HCT116 (cell line): ENCODE results near the gene CHST12.

ENCODE experiments used
- ELF1 ChIP-seq: IDR thresholded peaks from 2 replicates; pipeline ENCODE4 v1.6.1; 2012; ENCODE audit warnings: low read depth, borderline replicate concordance
- EZH2 ChIP-seq: fragments of 200-600 bp; sonication (generic); IDR thresholded peaks from 2 replicates; pipeline ENCODE4 v1.6.1; 2017; ENCODE audit warnings: antibody characterized with exemption, mixed run types
- EZH2phosphoT487 ChIP-seq: fragments of 200-600 bp; IDR thresholded peaks from 2 replicates; pipeline ENCODE4 v1.6.1; 2018; ENCODE audit warnings: antibody characterized with exemption, borderline replicate concordance
- POLR2A ChIP-seq: IDR thresholded peaks from 2 replicates; pipeline ENCODE4 v1.7.0; 2011; ENCODE audit warnings: borderline replicate concordance; ENCODE audit not compliant: insufficient read depth, insufficient read length; ENCODE audit errors: extremely low read depth
- POLR2AphosphoS5 ChIP-seq: IDR thresholded peaks from 2 replicates; pipeline ENCODE4 v1.6.1; 2011; ENCODE audit warnings: mild to moderate bottlenecking, low read depth, low read length, moderate library complexity
- RAD21 ChIP-seq: IDR thresholded peaks from 2 replicates; pipeline ENCODE4 v1.6.1; 2012; ENCODE audit warnings: low read depth, mild to moderate bottlenecking
- TCF7L2 ChIP-seq: IDR thresholded peaks from 2 replicates; pipeline ENCODE4 v1.7.0; 2011; ENCODE audit warnings: borderline replicate concordance, inconsistent platforms; ENCODE audit not compliant: insufficient read depth, insufficient read length; ENCODE audit errors: extremely low read depth
- YY1 ChIP-seq: IDR thresholded peaks from 2 replicates; pipeline ENCODE4 v1.6.1; 2011; ENCODE audit warnings: low read length, low read depth, moderate library complexity, mild to moderate bottlenecking; ENCODE audit not compliant: insufficient replicate concordance; ENCODE audit errors: extremely low read depth
- ZNF274 ChIP-seq: fragments of 200-500 bp; sonication (Bioruptor generic); IDR thresholded peaks from 2 replicates; pipeline ENCODE4 v1.6.1; 2014; ENCODE audit warnings: mild to moderate bottlenecking, low read depth, low read length, inconsistent platforms
- TF ChIP-seq, protein P1 (sequence below): IDR thresholded peaks from 2 replicates; pipeline ENCODE4 v1.6.1; 2012
- TF ChIP-seq, protein P2 (sequence below), 3 experiments: fragments of 200-600 bp in 1 of 3; sonication (generic) in 1 of 3; IDR thresholded peaks in 2 of 3; conservative IDR thresholded peaks in 1 of 3; 2 replicates each; pipeline ENCODE4 v1.5.1; 2012 to 2017; ENCODE audit warnings: low read depth in 2 of 3, low read length in 2 of 3, antibody characterized with exemption in 1 of 3, borderline replicate concordance in 1 of 3, control low read depth in 1 of 3, mild to moderate bottlenecking in 1 of 3, mixed read lengths in 1 of 3, mixed run types in 1 of 3, moderate library complexity in 1 of 3; ENCODE audit not compliant: insufficient read depth in 1 of 3
- TF ChIP-seq, protein P3 (sequence below): IDR thresholded peaks from 2 replicates; pipeline ENCODE4 v1.6.1; 2012; ENCODE audit warnings: low read depth

DNA sequence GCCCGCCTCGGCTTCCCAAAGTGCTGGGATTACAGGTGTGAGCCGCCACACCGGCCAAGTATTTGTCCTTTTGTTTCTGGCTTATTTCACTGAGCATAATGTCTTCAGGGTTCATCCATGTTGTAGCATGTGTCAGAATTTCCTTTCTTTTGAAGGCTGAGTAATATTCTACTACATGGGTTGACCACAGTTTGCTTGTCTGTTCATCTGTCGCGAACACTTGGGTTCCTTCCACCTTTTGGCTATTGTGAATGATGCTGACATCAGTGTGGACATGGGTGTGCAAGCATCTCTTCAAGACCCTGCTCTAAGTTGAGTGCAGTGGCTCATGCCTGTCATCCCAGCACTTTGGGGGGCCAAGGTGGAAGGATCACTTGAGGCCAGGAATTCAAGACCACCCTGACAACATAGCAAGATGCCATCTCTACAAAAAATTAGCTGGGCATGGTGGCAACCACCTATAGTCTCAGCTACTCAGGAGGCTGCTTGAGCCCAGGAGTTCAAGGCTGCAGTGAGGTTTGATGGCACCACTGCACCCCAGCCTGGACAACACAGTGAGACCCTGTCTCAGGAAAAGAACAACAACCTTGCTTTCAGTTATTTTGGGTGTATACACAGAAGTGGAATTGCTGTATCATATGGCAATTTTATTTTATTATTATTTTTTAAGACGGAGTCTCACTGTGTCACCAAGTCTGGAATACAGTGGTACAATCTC lies 17.0 kb downstream of the CHST12 start:
- TF ChIP-seq POLR2AphosphoS5 (no peak), YY1 (no peak), EZH2 (no peak), POLR2A (no peak), RAD21 (no peak), ELF1 (no peak), TCF7L2 (no peak), EZH2phosphoT487 (no peak), ZNF274 (no peak)
- TF ChIP-seq, protein P1, sequence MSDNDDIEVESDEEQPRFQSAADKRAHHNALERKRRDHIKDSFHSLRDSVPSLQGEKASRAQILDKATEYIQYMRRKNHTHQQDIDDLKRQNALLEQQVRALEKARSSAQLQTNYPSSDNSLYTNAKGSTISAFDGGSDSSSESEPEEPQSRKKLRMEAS, result no peak
- TF ChIP-seq, protein P2, sequence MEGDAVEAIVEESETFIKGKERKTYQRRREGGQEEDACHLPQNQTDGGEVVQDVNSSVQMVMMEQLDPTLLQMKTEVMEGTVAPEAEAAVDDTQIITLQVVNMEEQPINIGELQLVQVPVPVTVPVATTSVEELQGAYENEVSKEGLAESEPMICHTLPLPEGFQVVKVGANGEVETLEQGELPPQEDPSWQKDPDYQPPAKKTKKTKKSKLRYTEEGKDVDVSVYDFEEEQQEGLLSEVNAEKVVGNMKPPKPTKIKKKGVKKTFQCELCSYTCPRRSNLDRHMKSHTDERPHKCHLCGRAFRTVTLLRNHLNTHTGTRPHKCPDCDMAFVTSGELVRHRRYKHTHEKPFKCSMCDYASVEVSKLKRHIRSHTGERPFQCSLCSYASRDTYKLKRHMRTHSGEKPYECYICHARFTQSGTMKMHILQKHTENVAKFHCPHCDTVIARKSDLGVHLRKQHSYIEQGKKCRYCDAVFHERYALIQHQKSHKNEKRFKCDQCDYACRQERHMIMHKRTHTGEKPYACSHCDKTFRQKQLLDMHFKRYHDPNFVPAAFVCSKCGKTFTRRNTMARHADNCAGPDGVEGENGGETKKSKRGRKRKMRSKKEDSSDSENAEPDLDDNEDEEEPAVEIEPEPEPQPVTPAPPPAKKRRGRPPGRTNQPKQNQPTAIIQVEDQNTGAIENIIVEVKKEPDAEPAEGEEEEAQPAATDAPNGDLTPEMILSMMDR (IDR thresholded peaks at IDR 0.05 in 2 of 3, conservative IDR thresholded peaks at IDR 0.05 in 1 of 3; ENCODE audit: borderline replicate concordance in 1 of 3, insufficient read depth in 1 of 3, low read depth in 2 of 3, low read length in 2 of 3), result no peak
- TF ChIP-seq, protein P3, sequence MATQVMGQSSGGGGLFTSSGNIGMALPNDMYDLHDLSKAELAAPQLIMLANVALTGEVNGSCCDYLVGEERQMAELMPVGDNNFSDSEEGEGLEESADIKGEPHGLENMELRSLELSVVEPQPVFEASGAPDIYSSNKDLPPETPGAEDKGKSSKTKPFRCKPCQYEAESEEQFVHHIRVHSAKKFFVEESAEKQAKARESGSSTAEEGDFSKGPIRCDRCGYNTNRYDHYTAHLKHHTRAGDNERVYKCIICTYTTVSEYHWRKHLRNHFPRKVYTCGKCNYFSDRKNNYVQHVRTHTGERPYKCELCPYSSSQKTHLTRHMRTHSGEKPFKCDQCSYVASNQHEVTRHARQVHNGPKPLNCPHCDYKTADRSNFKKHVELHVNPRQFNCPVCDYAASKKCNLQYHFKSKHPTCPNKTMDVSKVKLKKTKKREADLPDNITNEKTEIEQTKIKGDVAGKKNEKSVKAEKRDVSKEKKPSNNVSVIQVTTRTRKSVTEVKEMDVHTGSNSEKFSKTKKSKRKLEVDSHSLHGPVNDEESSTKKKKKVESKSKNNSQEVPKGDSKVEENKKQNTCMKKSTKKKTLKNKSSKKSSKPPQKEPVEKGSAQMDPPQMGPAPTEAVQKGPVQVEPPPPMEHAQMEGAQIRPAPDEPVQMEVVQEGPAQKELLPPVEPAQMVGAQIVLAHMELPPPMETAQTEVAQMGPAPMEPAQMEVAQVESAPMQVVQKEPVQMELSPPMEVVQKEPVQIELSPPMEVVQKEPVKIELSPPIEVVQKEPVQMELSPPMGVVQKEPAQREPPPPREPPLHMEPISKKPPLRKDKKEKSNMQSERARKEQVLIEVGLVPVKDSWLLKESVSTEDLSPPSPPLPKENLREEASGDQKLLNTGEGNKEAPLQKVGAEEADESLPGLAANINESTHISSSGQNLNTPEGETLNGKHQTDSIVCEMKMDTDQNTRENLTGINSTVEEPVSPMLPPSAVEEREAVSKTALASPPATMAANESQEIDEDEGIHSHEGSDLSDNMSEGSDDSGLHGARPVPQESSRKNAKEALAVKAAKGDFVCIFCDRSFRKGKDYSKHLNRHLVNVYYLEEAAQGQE, result no peak
